ENCODE results near the gene CBFA2T3.

CBFA2T3 gene

GRCh38 chr16:88965411-88965810, 11.6 kb downstream of the CBFA2T3 start:
- H3K27me3 ChIP-seq (ENCODE audit: insufficient read depth, poor library complexity, severe bottlenecking) = no peaks in the 10 kb centered on the region
- no peak overlapping the region for H3K4me3 ChIP-seq (replicated peaks; ENCODE audit: insufficient read depth, low read length)
- TF ChIP-seq GABPA (IDR thresholded peaks at IDR 0.05; ENCODE audit: low read depth) = no peak
- TF ChIP-seq CTCF (IDR thresholded peaks at IDR 0.05; ENCODE audit: insufficient read depth, low read length) = no peak
- TF ChIP-seq SPI1 (IDR thresholded peaks at IDR 0.05; ENCODE audit: borderline replicate concordance, low read depth) = no peak
- TF ChIP-seq REST (IDR thresholded peaks at IDR 0.05; ENCODE audit: insufficient replicate concordance, low read depth) = no peak
- no peak for TF ChIP-seq POLR2AphosphoS5 (IDR thresholded peaks at IDR 0.05; ENCODE audit: low read depth)
- DNase-seq (ENCODE audit: low read depth in 1 of 2, low spot score in 1 of 2) = no peak
- no peak overlapping the region for H3K27ac ChIP-seq (replicated peaks)

GRCh38 chr16:88964636-88965035, 12.4 kb downstream of the CBFA2T3 start:
- Histone ChIP-seq H3K27me3 (ENCODE audit: insufficient read depth, poor library complexity, severe bottlenecking) (no peaks in the 10 kb centered on the region), H3K27ac (replicated peaks) (no peak overlapping the region), H3K4me3 (replicated peaks; ENCODE audit: insufficient read depth, low read length) (no peak overlapping the region)
- DNase-seq (ENCODE audit: low read depth in 1 of 2, low spot score in 1 of 2) = no peak
- TF ChIP-seq POLR2AphosphoS5 (IDR thresholded peaks at IDR 0.05; ENCODE audit: low read depth) (no peak), SPI1 (IDR thresholded peaks at IDR 0.05; ENCODE audit: borderline replicate concordance, low read depth) (no peak), REST (IDR thresholded peaks at IDR 0.05; ENCODE audit: insufficient replicate concordance, low read depth) (no peak), GABPA (IDR thresholded peaks at IDR 0.05; ENCODE audit: low read depth) (no peak), CTCF (IDR thresholded peaks at IDR 0.05; ENCODE audit: insufficient read depth, low read length) (no peak)

GRCh38 chr16:88963583-88963982, 13.4 kb downstream of the CBFA2T3 start:
- DNase-seq (ENCODE audit: low read depth in 1 of 2, low spot score in 1 of 2) = no peak
- TF ChIP-seq GABPA (IDR thresholded peaks at IDR 0.05; ENCODE audit: low read depth) (no peak), POLR2AphosphoS5 (IDR thresholded peaks at IDR 0.05; ENCODE audit: low read depth) (no peak), REST (IDR thresholded peaks at IDR 0.05; ENCODE audit: insufficient replicate concordance, low read depth) (no peak), CTCF (IDR thresholded peaks at IDR 0.05; ENCODE audit: insufficient read depth, low read length) (no peak), SPI1 (IDR thresholded peaks at IDR 0.05; ENCODE audit: borderline replicate concordance, low read depth) (no peak)
- H3K4me3 ChIP-seq (replicated peaks; ENCODE audit: insufficient read depth, low read length) = no peak overlapping the region
- no peak overlapping the region for H3K27ac ChIP-seq (replicated peaks)
- H3K27me3 ChIP-seq (ENCODE audit: insufficient read depth, poor library complexity, severe bottlenecking) = no peaks in the 10 kb centered on the region

All from HL-60 (cell line).